WERI-Rb-1 (cell line): ENCODE measurements around the gene ZMAT2.

Experiments
- DNase-seq: peaks from one replicate; pipeline ENCODE4 v3.0.0-alpha.2; 2020
- H3K27ac ChIP-seq: fragments of 250-450 bp; sonication (Bioruptor Pico); 2 replicates; pipeline ENCODE4 v1.5.1; 2020; ENCODE audit warnings: mild to moderate bottlenecking, moderate library complexity
- H3K27me3 ChIP-seq: fragments of 250-450 bp; sonication (Bioruptor Pico); 2 replicates; pipeline ENCODE4 v1.5.1; 2021; ENCODE audit warnings: mild to moderate bottlenecking, low read depth, moderate library complexity; ENCODE audit not compliant: insufficient read depth, severe bottlenecking
- H3K36me3 ChIP-seq: fragments of 250-450 bp; sonication (Bioruptor Pico); 2 replicates; pipeline ENCODE4 v1.5.1; 2020; ENCODE audit warnings: mild to moderate bottlenecking, moderate library complexity
- H3K4me3 ChIP-seq: 2 replicates; pipeline ENCODE4 v1.5.1; 2011; ENCODE audit warnings: low read depth, mild to moderate bottlenecking, control low read depth, low read length
- H3K9me3 ChIP-seq: fragments of 250-450 bp; sonication (Bioruptor Pico); 2 replicates; pipeline ENCODE4 v1.5.1; 2021; ENCODE audit warnings: mild to moderate bottlenecking, moderate library complexity; ENCODE audit not compliant: severe bottlenecking
- TF ChIP-seq, protein P1 (sequence below): IDR thresholded peaks from 2 replicates; pipeline ENCODE4 v1.5.1; 2011; ENCODE audit warnings: low read depth, mild to moderate bottlenecking, control low read depth, inconsistent platforms, low read length

Gene ZMAT2

DNA sequence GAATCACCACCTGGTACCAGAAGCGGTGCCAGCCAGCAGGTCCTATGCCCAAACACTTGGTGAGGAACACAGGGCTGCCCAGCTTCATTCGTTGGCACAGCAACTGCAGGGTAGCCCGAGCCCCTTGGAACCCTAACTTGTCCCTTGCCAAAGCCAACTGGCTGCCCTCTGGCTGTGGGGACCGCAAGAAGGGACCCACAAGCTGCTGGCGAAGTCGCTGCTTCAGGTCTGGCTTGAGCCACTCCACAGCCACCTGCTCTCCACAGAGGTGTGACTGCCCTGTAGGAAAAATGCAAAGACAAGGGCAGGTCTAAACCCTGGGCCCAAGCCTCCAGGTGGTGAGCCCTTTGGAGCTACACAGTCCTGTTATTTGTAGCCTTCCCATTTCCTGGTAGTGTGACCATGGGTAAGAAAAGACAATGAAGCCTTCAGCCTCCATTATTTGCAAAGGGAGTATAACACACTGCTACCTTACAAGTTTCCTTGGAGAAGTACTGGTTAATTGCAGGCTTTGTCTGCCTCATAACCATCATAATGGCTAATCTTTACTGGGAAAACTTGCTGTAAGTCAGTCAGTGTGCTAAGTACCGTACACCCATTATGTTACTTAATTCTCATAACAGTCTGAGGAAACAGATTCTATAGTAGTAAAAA lies 28.6 kb upstream of the ZMAT2 start:
- Histone ChIP-seq H3K27ac (no peak overlapping the region), H3K36me3 (peaks cover 69% of the 10 kb centered on the region), H3K9me3 (no peaks in the 10 kb centered on the region), H3K27me3 (no peaks in the 10 kb centered on the region), H3K4me3 (no peak overlapping the region)
- TF ChIP-seq, protein P1, sequence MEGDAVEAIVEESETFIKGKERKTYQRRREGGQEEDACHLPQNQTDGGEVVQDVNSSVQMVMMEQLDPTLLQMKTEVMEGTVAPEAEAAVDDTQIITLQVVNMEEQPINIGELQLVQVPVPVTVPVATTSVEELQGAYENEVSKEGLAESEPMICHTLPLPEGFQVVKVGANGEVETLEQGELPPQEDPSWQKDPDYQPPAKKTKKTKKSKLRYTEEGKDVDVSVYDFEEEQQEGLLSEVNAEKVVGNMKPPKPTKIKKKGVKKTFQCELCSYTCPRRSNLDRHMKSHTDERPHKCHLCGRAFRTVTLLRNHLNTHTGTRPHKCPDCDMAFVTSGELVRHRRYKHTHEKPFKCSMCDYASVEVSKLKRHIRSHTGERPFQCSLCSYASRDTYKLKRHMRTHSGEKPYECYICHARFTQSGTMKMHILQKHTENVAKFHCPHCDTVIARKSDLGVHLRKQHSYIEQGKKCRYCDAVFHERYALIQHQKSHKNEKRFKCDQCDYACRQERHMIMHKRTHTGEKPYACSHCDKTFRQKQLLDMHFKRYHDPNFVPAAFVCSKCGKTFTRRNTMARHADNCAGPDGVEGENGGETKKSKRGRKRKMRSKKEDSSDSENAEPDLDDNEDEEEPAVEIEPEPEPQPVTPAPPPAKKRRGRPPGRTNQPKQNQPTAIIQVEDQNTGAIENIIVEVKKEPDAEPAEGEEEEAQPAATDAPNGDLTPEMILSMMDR: no peak
- no peak for DNase-seq

DNA sequence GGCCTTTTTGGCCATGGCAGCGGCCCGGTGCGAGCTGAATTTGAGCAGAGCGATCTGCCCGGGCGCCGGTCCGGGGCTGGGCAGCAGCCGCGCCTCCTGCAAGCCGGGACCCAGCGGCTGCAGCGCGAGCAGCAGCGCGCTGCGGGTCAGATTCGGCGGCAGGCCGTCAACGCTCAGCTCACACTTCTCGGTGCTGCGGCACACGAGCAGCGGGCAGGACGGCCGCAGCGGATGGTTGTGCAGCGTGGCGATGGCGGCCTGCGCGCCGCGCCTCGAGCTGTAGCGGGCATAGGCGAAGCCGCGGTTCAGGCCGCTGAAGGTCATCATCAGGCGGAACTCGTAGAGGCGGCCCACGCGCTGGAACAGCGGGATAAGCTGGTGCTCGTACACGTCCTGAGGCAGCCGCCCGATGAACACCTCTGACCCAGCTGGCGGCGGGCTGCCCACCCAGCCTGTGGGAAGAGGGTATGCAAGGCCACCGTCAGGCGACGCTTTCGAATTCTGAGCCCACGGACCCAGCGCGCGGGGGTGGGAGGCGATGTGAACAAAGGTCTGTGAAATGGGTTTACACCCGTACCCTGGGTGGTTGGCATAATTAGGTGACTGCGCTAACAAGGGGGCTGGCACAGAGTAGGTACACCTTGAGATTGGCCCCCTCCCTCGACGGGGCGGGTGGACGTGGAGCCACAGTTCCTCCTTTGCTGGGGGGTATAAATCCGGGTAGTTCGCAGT lies 27.6 kb upstream of the ZMAT2 start:
- peaks cover 75% of the 10 kb centered on the region for H3K36me3 ChIP-seq
- TF ChIP-seq, protein P1: no peak
- no peak for DNase-seq
- H3K9me3 ChIP-seq: no peaks in the 10 kb centered on the region
- H3K4me3 ChIP-seq: no peak overlapping the region
- no peaks in the 10 kb centered on the region for H3K27me3 ChIP-seq
- no peak overlapping the region for H3K27ac ChIP-seq

DNA sequence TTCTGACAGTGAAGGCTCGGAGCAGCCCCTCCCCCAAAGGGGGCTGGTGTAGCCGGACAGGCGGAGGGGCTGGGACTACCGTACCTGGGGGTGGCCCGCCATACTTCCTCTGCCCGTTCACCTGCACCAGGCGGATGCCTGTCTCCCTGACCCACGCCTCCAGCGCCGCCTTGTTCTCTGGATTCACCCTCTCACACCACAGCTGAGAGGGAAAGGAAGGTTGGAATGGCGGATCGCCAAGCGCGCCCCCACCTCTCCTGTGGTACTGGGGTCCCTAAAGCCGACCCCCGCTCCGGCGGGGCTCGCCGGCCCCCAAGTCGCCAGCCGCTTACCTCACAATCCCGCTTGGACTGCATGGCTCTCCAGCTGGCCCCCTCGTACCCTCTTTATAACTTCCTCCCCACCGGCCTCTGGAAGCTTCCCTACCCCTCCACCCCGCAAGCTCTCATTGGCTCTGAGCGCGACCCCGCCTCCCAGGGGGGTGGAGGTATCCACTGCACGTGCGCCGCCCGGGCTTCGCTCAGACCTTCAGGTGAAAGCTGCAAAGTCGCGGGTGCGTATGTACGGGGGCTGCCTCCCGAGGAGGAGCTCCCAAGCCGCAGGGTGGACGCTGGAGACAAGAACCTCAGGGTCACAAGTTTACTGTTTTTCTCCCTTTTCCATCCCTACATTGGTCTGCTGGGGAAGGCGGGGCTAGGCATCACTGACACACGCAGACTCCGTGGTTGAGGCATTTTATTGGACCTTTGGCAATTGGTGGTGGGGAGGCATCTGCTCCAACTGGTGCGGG lies 26.9 kb upstream of the ZMAT2 start, which contains the start of gene DND1:
Gene DND1 (minus strand): TSS at position 390 of the 790 bp plus-strand sequence. CDS start 34 bp downstream, at position 356.
- TF ChIP-seq, protein P1: no peak
- Histone ChIP-seq H3K9me3 (no peaks in the 10 kb centered on the region), H3K27me3 (no peaks in the 10 kb centered on the region), H3K27ac (no peak within 1 kb of the TSS), H3K36me3 (peaks cover 78% of the 10 kb centered on the region), H3K4me3 (no peak within 1 kb of the TSS)
- DNase-seq: no peak

DNA sequence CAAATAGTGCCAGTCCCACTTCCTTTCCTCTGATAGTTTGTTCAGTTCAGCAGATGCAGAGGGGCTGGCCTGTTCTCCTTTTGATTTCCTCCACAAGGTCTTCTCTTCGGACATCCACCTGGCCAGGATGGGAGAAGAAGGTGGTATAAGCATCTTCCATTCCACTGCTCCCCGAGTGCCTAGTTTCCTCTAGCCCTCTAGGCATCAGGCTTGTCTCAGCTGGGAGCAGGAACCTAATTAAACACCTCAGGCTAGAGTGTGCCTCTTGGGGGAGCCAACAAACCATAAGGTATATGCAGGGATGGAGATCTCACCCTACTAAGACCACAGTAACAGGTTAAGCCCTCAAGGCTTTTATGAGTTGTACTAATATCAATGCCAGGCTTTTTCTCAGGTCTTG lies 26.0 kb upstream of the ZMAT2 start:
- no peaks in the 10 kb centered on the region for H3K27me3 ChIP-seq
- no peak for DNase-seq
- no peaks in the 10 kb centered on the region for H3K9me3 ChIP-seq
- no peak overlapping the region for H3K27ac ChIP-seq
- H3K4me3 ChIP-seq: no peak overlapping the region
- TF ChIP-seq, protein P1: no peak
- H3K36me3 ChIP-seq: peaks cover 76% of the 10 kb centered on the region

DNA sequence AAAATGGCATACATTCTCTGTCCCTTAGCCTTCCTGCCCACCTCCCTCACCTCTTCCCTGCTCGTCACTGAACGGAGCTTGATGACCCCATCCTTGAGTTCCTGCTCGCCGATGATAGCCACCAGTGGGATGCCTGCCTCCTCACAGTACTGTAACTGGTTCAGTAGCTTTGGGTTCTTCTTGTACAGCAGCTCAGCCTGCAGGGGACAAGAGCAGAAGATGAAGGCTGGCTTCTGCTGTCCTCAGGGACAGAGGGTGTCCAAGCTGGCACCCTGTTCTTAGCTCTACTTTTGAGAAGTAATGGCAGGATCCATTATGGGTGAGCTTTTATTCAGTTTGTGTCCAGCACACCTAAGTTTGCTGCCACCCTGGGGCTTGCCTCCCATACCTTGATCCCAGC lies 25.6 kb upstream of the ZMAT2 start:
- Histone ChIP-seq H3K27me3 (no peaks in the 10 kb centered on the region), H3K9me3 (no peaks in the 10 kb centered on the region), H3K36me3 (peaks cover 77% of the 10 kb centered on the region), H3K27ac (no peak overlapping the region), H3K4me3 (no peak overlapping the region)
- no peak for DNase-seq
- TF ChIP-seq, protein P1: no peak
